Coronary artery (tissue), 2 donors: ENCODE data around the gene CDC25B.
A peak's percentile ranks its signal among the peaks of the same experiment; 100 is the strongest.

Experiments used
- DNase-seq: peaks from one replicate; pipeline ENCODE4 v3.0.0-alpha.2; 2017; ENCODE audit warnings: low spot score
- H3K27ac ChIP-seq, 2 donors: fragments of 200-600 bp; sonication (generic); one replicate each; pipeline ENCODE4 v1.5.1; 2016 to 2019
- H3K4me3 ChIP-seq: fragments of 200-600 bp; sonication (generic); 2 replicates; pipeline ENCODE4 v1.5.1; 2016; ENCODE audit warnings: mild to moderate bottlenecking, moderate library complexity
- CTCF ChIP-seq: fragments of 200-600 bp; sonication (generic); IDR thresholded peaks from one replicate; pipeline ENCODE4 v1.5.1; 2019; ENCODE audit warnings: antibody characterized with exemption

The CDC25B gene

GRCh38 chr20:3751675-3752385 is 44.3 kb upstream of the CDC25B start:
- TF ChIP-seq CTCF, result no peak
- DNase-seq, result no peak
- Histone ChIP-seq H3K27ac (peak overlapping the region in 1 of 2 donors; percentile 40), H3K4me3 (peak overlapping the region; percentile 74)

DNA sequence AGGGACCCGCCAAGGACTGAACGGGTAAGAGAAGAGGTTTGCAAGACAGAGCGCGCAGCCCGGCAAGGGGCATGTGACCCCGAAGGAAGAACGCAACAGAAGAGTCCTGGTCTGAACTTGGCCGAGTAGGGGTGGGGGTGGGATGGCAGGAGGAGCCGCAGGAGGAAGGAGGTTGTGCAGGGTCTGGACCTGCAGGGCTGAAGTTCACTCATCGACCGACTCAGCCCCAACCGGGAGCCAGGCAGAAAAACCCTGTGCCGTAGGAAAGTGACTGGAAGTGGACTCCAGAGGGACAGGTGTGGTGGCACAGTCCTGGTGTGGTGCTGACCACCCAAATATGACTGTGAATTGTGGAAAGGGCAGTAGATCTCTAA is 43.7 kb upstream of the CDC25B start:
- Histone ChIP-seq H3K27ac (peak overlapping the region in 1 of 2 donors; percentile 40), H3K4me3 (peak overlapping the region; percentile 74)
- DNase-seq, result no peak
- TF ChIP-seq CTCF, result no peak

DNA sequence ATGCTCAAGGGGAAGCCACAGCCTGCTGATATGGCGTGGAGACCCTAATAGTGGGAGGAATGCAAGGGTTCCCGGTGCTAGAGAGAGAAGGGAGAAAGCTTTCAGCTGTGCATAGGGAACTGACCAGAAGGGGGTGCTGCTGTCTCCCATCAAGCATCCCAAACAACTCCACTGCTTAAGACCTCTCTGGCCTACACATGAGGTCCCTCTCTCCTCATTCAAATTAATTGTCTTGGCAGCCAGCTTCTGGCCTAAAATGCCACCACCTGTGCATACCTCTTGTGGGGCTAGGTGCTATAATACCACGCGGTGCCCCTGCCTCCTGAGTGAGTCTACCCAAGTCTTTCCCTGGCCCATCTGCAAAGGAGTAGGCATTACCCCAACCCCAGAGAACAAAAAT is 43.0 kb upstream of the CDC25B start:
- H3K27ac ChIP-seq, result no peak overlapping the region
- H3K4me3 ChIP-seq, result no peak overlapping the region
- DNase-seq, result no peak
- peak; percentile 51 for TF ChIP-seq CTCF

- Histone ChIP-seq H3K4me3 (no peak overlapping the region), H3K27ac (no peak overlapping the region)
- no peak for DNase-seq
- no peak for TF ChIP-seq CTCF
These were observed 42.4 kb upstream of the CDC25B start for GRCh38 chr20:3753501-3754275.

DNA sequence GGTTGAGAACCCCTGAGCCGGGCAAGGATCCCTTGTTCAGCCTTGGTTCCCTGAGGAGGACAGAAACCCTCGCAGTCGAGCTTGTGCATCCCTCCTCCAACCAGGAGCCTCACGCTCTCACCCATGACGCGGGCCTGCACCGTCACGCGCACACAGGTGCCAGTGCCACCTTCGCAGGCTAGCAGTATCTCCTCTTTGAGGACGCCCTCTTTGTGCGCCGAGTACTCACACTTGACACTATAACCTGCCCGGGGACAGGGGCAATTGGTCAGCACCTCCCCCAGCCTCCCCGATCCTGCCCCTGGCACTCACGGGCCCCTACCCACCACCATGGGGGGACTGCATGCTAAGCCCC is 41.9 kb upstream of the CDC25B start:
- TF ChIP-seq CTCF, result no peak
- Histone ChIP-seq H3K27ac (no peak overlapping the region), H3K4me3 (no peak overlapping the region)
- DNase-seq, result no peak

- Histone ChIP-seq H3K27ac (no peak overlapping the region), H3K4me3 (no peak overlapping the region)
- DNase-seq, result no peak
- TF ChIP-seq CTCF, result no peak
These were observed 40.8 kb upstream of the CDC25B start for GRCh38 chr20:3755269-3755668.
